Calu3 (cell line): ENCODE results near the gene TRIM8. TPM values are rescaled to one million over a fixed set of nuclear protein-coding genes. Genes with fewer than 3 reads are reported as not detected.

ENCODE experiments used
- BruUV-seq: library from RNA; stranded (reverse); fragments of 400-500 nt; replicated peaks from 2 replicates; lab custom pipeline; 2021; lab: Mats Ljungman, UMichigan
- CTCF ChIA-PET: fragments of 300-600 bp; sonication (Branson Sonifier 250); formaldehyde crosslinking; loops from one replicate; lab custom pipeline; 2022; ENCODE audit warnings: antibody characterized with exemption; lab: Charles Lee
- DNase-seq: peaks from one replicate; pipeline ENCODE4 v3.0.0; 2022
- H3K27ac Mint-ChIP-seq: one replicate; pipeline ENCODE4 v1.8.0; 2022; ENCODE audit warnings: mixed read lengths; ENCODE audit not compliant: unreplicated experiment
- H3K27me3 Mint-ChIP-seq: one replicate; pipeline ENCODE4 v1.8.0; 2022; ENCODE audit warnings: mixed read lengths; ENCODE audit not compliant: unreplicated experiment
- H3K36me3 Mint-ChIP-seq: one replicate; pipeline ENCODE4 v1.8.0; 2022; ENCODE audit warnings: mild to moderate bottlenecking, moderate library complexity, mixed read lengths; ENCODE audit not compliant: insufficient read depth, unreplicated experiment
- H3K4me1 Mint-ChIP-seq: one replicate; pipeline ENCODE4 v1.8.0; 2022; ENCODE audit warnings: mild to moderate bottlenecking, low read depth, mixed read lengths; ENCODE audit not compliant: unreplicated experiment
- H3K4me3 Mint-ChIP-seq: one replicate; pipeline ENCODE4 v1.8.0; 2022; ENCODE audit warnings: mild to moderate bottlenecking, low read depth, moderate library complexity, mixed read lengths; ENCODE audit not compliant: unreplicated experiment
- H3K9me3 Mint-ChIP-seq: one replicate; pipeline ENCODE4 v1.8.0; 2022; ENCODE audit warnings: low read depth, mixed read lengths; ENCODE audit not compliant: unreplicated experiment
- intact Hi-C: fragments of 100-400 bp; cut with micrococcal nuclease; formaldehyde crosslinking; loops from one replicate; pipeline ENCODE4 v1.10.0; 2022; ENCODE audit not compliant: unreplicated experiment
- total RNA-seq: library from RNA; stranded (reverse); gene quantifications from 2 replicates; pipeline ENCODE4 v1.2.3, GENCODE V29; 2022
- TF ChIP-seq, protein P1 (sequence below): fragments of 200-600 bp; IDR thresholded peaks from one replicate; pipeline ENCODE4 v1.8.0; 2022; ENCODE audit warnings: antibody characterized with exemption; ENCODE audit not compliant: unreplicated experiment

TRIM8 gene
- total RNA-seq, 1 experiment from 2014 or later: 52.1 TPM

DNA sequence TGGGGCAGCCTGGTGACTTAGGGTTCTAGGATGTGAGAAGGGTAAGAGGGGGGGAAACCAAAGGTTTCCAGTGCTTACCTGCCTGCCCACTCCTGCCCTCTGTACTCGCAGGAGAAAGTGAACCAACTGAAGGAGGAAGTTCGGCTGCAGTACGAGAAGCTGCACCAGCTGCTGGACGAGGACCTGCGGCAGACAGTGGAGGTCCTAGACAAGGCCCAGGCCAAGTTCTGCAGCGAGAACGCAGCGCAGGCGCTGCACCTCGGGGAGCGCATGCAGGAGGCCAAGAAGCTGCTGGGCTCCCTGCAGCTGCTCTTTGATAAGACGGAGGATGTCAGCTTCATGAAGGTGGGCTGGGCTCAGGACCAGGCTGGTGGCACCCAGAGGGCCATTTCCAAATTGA lies 10.7 kb downstream of the TRIM8 start:
- intact Hi-C loops: no loop called here
- Mint-ChIP-seq H3K36me3 (peaks cover 39% of the 10 kb centered on the region), H3K4me1 (peaks cover 16% of the 10 kb centered on the region), H3K27me3 (no peaks in the 10 kb centered on the region), H3K9me3 (no peaks in the 10 kb centered on the region), H3K4me3 (no peak overlapping the region), H3K27ac (no peak overlapping the region)
- no TSS peak for BruUV-seq
- DNase-seq: no peak
- TF ChIP-seq, protein P1, sequence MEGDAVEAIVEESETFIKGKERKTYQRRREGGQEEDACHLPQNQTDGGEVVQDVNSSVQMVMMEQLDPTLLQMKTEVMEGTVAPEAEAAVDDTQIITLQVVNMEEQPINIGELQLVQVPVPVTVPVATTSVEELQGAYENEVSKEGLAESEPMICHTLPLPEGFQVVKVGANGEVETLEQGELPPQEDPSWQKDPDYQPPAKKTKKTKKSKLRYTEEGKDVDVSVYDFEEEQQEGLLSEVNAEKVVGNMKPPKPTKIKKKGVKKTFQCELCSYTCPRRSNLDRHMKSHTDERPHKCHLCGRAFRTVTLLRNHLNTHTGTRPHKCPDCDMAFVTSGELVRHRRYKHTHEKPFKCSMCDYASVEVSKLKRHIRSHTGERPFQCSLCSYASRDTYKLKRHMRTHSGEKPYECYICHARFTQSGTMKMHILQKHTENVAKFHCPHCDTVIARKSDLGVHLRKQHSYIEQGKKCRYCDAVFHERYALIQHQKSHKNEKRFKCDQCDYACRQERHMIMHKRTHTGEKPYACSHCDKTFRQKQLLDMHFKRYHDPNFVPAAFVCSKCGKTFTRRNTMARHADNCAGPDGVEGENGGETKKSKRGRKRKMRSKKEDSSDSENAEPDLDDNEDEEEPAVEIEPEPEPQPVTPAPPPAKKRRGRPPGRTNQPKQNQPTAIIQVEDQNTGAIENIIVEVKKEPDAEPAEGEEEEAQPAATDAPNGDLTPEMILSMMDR: no peak
- CTCF ChIA-PET: interaction anchor here (0.6 to 1.5 kb wide), 2 partner anchors 15 to 18 kb away, joined by 4 read pairs; no protein-coding TSS in a partner anchor

GRCh38 chr10:102656026-102656425 lies 11.7 kb downstream of the TRIM8 start:
- no TSS peak for BruUV-seq
- Mint-ChIP-seq H3K4me1 (peaks cover 16% of the 10 kb centered on the region), H3K27ac (no peak overlapping the region), H3K36me3 (peaks cover 39% of the 10 kb centered on the region), H3K4me3 (no peak overlapping the region), H3K27me3 (no peaks in the 10 kb centered on the region), H3K9me3 (no peaks in the 10 kb centered on the region)
- no peak for DNase-seq
- TF ChIP-seq, protein P1: no peak
- CTCF ChIA-PET: interaction anchor here (1.5 kb wide), 1 partner anchor 14 kb away, joined by 4 read pairs; no protein-coding TSS in a partner anchor
- intact Hi-C loops: no loop called here

DNA sequence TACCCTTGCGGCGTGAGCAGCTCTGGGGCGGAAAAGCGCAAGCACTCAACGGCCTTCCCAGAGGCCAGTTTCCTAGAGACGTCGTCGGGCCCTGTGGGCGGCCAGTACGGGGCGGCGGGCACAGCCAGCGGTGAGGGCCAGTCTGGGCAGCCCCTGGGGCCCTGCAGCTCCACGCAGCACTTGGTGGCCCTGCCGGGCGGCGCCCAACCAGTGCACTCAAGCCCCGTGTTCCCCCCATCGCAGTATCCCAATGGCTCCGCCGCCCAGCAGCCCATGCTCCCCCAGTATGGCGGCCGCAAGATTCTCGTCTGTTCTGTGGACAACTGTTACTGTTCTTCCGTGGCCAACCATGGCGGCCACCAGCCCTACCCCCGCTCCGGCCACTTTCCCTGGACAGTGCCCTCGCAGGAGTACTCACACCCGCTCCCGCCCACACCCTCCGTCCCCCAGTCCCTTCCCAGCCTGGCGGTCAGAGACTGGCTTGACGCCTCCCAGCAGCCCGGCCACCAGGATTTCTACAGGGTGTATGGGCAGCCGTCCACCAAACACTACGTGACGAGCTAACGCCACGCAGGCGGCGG lies 12.6 kb downstream of the TRIM8 start:
- H3K9me3 Mint-ChIP-seq: no peaks in the 10 kb centered on the region
- TF ChIP-seq, protein P1: no peak
- CTCF ChIA-PET: interaction anchor here (1.5 kb wide), 1 partner anchor 13 kb away, joined by 4 read pairs; no protein-coding TSS in a partner anchor
- no peak overlapping the region for H3K4me3 Mint-ChIP-seq
- no peak for DNase-seq
- intact Hi-C loops: no loop called here
- BruUV-seq: no TSS peak
- H3K4me1 Mint-ChIP-seq: peaks cover 16% of the 10 kb centered on the region
- H3K27ac Mint-ChIP-seq: no peak overlapping the region
- H3K27me3 Mint-ChIP-seq: no peaks in the 10 kb centered on the region
- H3K36me3 Mint-ChIP-seq: peaks cover 33% of the 10 kb centered on the region

- Mint-ChIP-seq H3K4me3 (no peak overlapping the region), H3K27me3 (no peaks in the 10 kb centered on the region), H3K9me3 (no peaks in the 10 kb centered on the region), H3K4me1 (peaks cover 16% of the 10 kb centered on the region), H3K27ac (no peak overlapping the region), H3K36me3 (peaks cover 33% of the 10 kb centered on the region)
- no TSS peak for BruUV-seq
- CTCF ChIA-PET: no interaction called here
- TF ChIP-seq, protein P1: no peak
- no peak for DNase-seq
- intact Hi-C loops: no loop called here
Measured at GRCh38 chr10:102657451-102657850, 13.2 kb downstream of the TRIM8 start.
